Calu3 (cell line): ENCODE data around the gene EMSY. TPM values are rescaled to one million over a fixed set of nuclear protein-coding genes. Genes with fewer than 3 reads are reported as not detected.

Experiments used
- BruUV-seq: library from RNA; stranded (reverse); fragments of 400-500 nt; replicated peaks from 2 replicates; lab custom pipeline; 2021; lab: Mats Ljungman, UMichigan
- CTCF ChIA-PET: fragments of 300-600 bp; sonication (Branson Sonifier 250); formaldehyde crosslinking; loops from one replicate; lab custom pipeline; 2022; ENCODE audit warnings: antibody characterized with exemption; lab: Charles Lee
- DNase-seq: peaks from one replicate; pipeline ENCODE4 v3.0.0; 2022
- H3K27ac Mint-ChIP-seq: one replicate; pipeline ENCODE4 v1.8.0; 2022; ENCODE audit warnings: mixed read lengths; ENCODE audit not compliant: unreplicated experiment
- H3K27me3 Mint-ChIP-seq: one replicate; pipeline ENCODE4 v1.8.0; 2022; ENCODE audit warnings: mixed read lengths; ENCODE audit not compliant: unreplicated experiment
- H3K36me3 Mint-ChIP-seq: one replicate; pipeline ENCODE4 v1.8.0; 2022; ENCODE audit warnings: mild to moderate bottlenecking, moderate library complexity, mixed read lengths; ENCODE audit not compliant: insufficient read depth, unreplicated experiment
- H3K4me1 Mint-ChIP-seq: one replicate; pipeline ENCODE4 v1.8.0; 2022; ENCODE audit warnings: mild to moderate bottlenecking, low read depth, mixed read lengths; ENCODE audit not compliant: unreplicated experiment
- H3K4me3 Mint-ChIP-seq: one replicate; pipeline ENCODE4 v1.8.0; 2022; ENCODE audit warnings: mild to moderate bottlenecking, low read depth, moderate library complexity, mixed read lengths; ENCODE audit not compliant: unreplicated experiment
- H3K9me3 Mint-ChIP-seq: one replicate; pipeline ENCODE4 v1.8.0; 2022; ENCODE audit warnings: low read depth, mixed read lengths; ENCODE audit not compliant: unreplicated experiment
- intact Hi-C: fragments of 100-400 bp; cut with micrococcal nuclease; formaldehyde crosslinking; loops from one replicate; pipeline ENCODE4 v1.10.0; 2022; ENCODE audit not compliant: unreplicated experiment
- total RNA-seq: library from RNA; stranded (reverse); gene quantifications from 2 replicates; pipeline ENCODE4 v1.2.3, GENCODE V29; 2022
- TF ChIP-seq, protein P1 (sequence below): fragments of 200-600 bp; IDR thresholded peaks from one replicate; pipeline ENCODE4 v1.8.0; 2022; ENCODE audit warnings: antibody characterized with exemption; ENCODE audit not compliant: unreplicated experiment

The EMSY gene
- total RNA-seq, 1 experiment from 2014 or later, result 30.0 TPM

DNA sequence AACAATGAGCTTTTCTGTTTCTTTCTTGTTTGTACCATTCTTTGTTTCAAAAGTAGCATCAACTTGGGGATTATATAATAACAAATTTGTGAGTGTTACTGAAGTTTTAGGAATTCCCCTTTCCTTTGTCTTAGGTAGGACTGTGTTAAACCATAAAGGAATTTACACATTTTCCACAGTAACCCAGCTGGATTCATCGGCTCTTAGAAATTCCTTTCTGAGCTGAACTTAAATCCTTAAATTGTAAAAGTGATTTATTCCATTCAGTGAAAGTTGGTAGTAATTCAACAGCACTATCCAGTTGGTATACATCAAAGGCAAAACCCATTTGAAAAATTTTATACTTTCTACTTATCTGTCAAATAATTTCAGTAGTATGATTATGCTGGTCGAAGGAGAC is 11.8 kb downstream of the EMSY start:
- DNase-seq, result no peak
- H3K4me1 Mint-ChIP-seq, result no peaks in the 10 kb centered on the region
- H3K36me3 Mint-ChIP-seq, result peaks cover 14% of the 10 kb centered on the region
- no peak overlapping the region for H3K27ac Mint-ChIP-seq
- CTCF ChIA-PET, result no interaction called here
- no peak overlapping the region for H3K4me3 Mint-ChIP-seq
- BruUV-seq, result no TSS peak
- H3K27me3 Mint-ChIP-seq, result no peaks in the 10 kb centered on the region
- TF ChIP-seq, protein P1, sequence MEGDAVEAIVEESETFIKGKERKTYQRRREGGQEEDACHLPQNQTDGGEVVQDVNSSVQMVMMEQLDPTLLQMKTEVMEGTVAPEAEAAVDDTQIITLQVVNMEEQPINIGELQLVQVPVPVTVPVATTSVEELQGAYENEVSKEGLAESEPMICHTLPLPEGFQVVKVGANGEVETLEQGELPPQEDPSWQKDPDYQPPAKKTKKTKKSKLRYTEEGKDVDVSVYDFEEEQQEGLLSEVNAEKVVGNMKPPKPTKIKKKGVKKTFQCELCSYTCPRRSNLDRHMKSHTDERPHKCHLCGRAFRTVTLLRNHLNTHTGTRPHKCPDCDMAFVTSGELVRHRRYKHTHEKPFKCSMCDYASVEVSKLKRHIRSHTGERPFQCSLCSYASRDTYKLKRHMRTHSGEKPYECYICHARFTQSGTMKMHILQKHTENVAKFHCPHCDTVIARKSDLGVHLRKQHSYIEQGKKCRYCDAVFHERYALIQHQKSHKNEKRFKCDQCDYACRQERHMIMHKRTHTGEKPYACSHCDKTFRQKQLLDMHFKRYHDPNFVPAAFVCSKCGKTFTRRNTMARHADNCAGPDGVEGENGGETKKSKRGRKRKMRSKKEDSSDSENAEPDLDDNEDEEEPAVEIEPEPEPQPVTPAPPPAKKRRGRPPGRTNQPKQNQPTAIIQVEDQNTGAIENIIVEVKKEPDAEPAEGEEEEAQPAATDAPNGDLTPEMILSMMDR, result no peak
- no peaks in the 10 kb centered on the region for H3K9me3 Mint-ChIP-seq
- intact Hi-C loops, result no loop called here

DNA sequence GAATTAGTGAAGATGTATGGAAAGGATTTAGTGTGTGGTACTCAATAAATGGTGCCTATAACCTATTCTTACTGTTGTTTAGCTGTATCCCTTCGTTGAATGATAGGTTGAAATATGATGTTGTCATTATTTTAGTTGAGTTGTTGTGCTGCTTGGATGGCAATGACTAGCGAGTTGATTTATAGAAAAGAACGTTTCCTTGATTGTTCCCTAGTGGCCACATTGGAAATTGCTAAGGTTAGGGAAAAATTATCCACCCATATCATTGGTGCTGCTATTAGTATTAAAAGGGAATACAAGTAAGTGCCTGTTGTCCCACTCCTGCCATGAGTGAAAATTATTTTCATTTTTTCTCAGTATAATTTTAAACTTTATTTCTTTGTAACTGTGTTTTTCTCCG is 14.5 kb downstream of the EMSY start:
- no peak for DNase-seq
- CTCF ChIA-PET, result no interaction called here
- H3K4me3 Mint-ChIP-seq, result no peak overlapping the region

DNA sequence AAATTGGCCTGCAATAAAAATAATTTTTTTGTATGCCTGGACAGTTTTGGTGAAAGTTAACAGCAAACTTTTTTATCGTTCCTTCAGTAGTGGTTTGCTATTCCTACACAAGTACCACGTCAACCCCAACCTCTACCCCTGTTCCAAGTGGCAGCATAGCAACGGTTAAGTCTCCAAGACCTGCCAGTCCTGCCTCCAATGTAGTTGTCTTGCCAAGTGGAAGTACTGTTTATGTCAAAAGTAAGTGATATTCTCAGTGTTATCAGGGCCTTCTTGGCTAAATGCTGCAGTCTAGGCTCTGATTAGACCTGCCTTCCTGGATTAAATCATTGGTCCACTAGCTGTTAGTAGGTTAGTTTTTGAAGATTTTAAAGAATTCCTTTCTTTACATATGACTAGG is 15.0 kb downstream of the EMSY start:
- DNase-seq, result no peak
- intact Hi-C loops, result no loop called here
- Mint-ChIP-seq H3K36me3 (peaks cover 19% of the 10 kb centered on the region), H3K9me3 (no peaks in the 10 kb centered on the region), H3K27me3 (no peaks in the 10 kb centered on the region), H3K4me3 (no peak overlapping the region), H3K27ac (no peak overlapping the region), H3K4me1 (no peaks in the 10 kb centered on the region)
- no TSS peak for BruUV-seq
- CTCF ChIA-PET, result no interaction called here
- TF ChIP-seq, protein P1, result no peak

More for the DNA sequence above, 14.5 kb downstream of the EMSY start:
- no TSS peak for BruUV-seq
- Mint-ChIP-seq H3K9me3 (no peaks in the 10 kb centered on the region), H3K4me1 (no peaks in the 10 kb centered on the region), H3K27ac (no peak overlapping the region), H3K36me3 (peaks cover 14% of the 10 kb centered on the region), H3K27me3 (no peaks in the 10 kb centered on the region)
- intact Hi-C loops, result no loop called here
- TF ChIP-seq, protein P1, result no peak

DNA sequence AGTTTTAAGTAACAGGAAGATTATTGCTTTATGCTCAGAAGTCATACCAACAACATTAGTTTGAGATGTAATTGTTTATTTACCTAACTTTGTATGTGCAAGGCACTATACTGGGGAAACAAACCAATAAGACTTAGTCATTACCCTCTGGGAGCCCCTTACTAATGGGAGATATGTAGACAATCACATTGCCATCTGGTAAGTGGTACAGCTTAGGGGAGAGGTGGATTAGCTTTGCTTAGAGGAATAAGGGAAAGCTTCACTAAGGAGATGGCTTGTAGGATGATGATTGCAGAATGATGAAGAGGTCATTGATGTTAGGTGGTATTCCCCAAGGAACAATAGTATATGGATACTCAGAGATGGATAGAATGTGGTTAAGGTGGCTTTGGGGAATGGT is 17.5 kb downstream of the EMSY start:
- TF ChIP-seq, protein P1, result no peak
- no peak for DNase-seq
- Mint-ChIP-seq H3K27me3 (no peaks in the 10 kb centered on the region), H3K4me1 (no peaks in the 10 kb centered on the region), H3K4me3 (no peak overlapping the region), H3K27ac (no peak overlapping the region), H3K36me3 (peaks cover 23% of the 10 kb centered on the region), H3K9me3 (no peaks in the 10 kb centered on the region)
- intact Hi-C loops, result no loop called here
- BruUV-seq, result no TSS peak
- CTCF ChIA-PET, result no interaction called here
